CD4-positive, alpha-beta T cell (primary cell): ENCODE results near the gene RIN3. TPM values are rescaled to one million over a fixed set of nuclear protein-coding genes. Genes with fewer than 3 reads are reported as not detected.
A peak's percentile ranks its signal among the peaks of the same experiment; 100 is the strongest.
"Not testable (repeated sequence)": the region's sequence is repeated elsewhere in the genome, so short reads cannot be mapped to it uniquely, and the experiment has no call there.

ENCODE experiments used
- ATAC-seq: fragments of 200-7000 bp; cut with Tn5 transposase; one replicate; pipeline ENCODE4 v1.10.0; 2022; ENCODE audit warnings: mild to moderate bottlenecking; ENCODE audit not compliant: poor library complexity
- CTCF ChIA-PET: fragments of 350-600 bp; sonication (Branson Sonifier 250); formaldehyde crosslinking; loops from one replicate; lab custom pipeline; 2021; ENCODE audit warnings: antibody characterized with exemption, inconsistent platforms; lab: Charles Lee
- POLR2A ChIA-PET: fragments of 350-600 bp; sonication (Branson Sonifier 250); formaldehyde crosslinking; loops from one replicate; lab custom pipeline; 2021; ENCODE audit warnings: antibody characterized with exemption, inconsistent platforms; lab: Charles Lee
- DNase-seq, 14 experiments: peaks; one replicate each; pipeline ENCODE4 v3.0.0-alpha.2; 2013 to 2020; ENCODE audit warnings: mixed read lengths in 2 of 14
- H3K27ac ChIP-seq, 2 donors: one replicate each; pipeline versions ENCODE4 v1.5.1 to v1.7.0; 2013; ENCODE audit warnings: low read length in 2 of 2, low read depth in 1 of 2, mild to moderate bottlenecking in 1 of 2
- H3K27me3 ChIP-seq, 2 experiments: 1 replicate in 1 of 2; 2 replicates in 1 of 2; pipeline versions ENCODE4 v1.6.1 to v1.7.0; 2013; ENCODE audit warnings: low read length in 2 of 2, control low read depth in 1 of 2, mild to moderate bottlenecking in 1 of 2, moderate library complexity in 1 of 2; ENCODE audit not compliant: insufficient read depth in 2 of 2, control insufficient read depth in 1 of 2
- H3K36me3 ChIP-seq: one replicate; pipeline ENCODE4 v1.6.1; 2013; ENCODE audit warnings: low read length, control low read depth; ENCODE audit not compliant: insufficient read depth
- H3K4me1 ChIP-seq: one replicate; pipeline ENCODE4 v1.6.1; 2013; ENCODE audit warnings: low read length, control low read depth; ENCODE audit not compliant: insufficient read depth
- H3K4me3 ChIP-seq: one replicate; pipeline ENCODE4 v1.5.1; 2013; ENCODE audit warnings: mild to moderate bottlenecking, low read length, moderate library complexity
- H3K9me3 ChIP-seq, 2 experiments: 1 replicate in 1 of 2; 2 replicates in 1 of 2; pipeline versions ENCODE4 v1.6.1 to v1.7.0; 2013; ENCODE audit warnings: low read length in 2 of 2, mild to moderate bottlenecking in 2 of 2, control low read depth in 1 of 2, moderate library complexity in 1 of 2; ENCODE audit not compliant: control insufficient read depth in 1 of 2, insufficient read depth in 1 of 2
- H3K27ac Mint-ChIP-seq: one replicate; pipeline ENCODE4 v1.8.0; 2020; ENCODE audit warnings: mixed read lengths
- H3K27me3 Mint-ChIP-seq: one replicate; pipeline ENCODE4 v1.8.0; 2021; ENCODE audit warnings: mixed read lengths
- H3K36me3 Mint-ChIP-seq: one replicate; pipeline ENCODE4 v1.8.0; 2021; ENCODE audit warnings: low read depth, mixed read lengths
- H3K4me1 Mint-ChIP-seq: one replicate; pipeline ENCODE4 v1.8.0; 2021; ENCODE audit warnings: low read depth, mixed read lengths
- H3K4me3 Mint-ChIP-seq: one replicate; pipeline ENCODE4 v1.8.0; 2020; ENCODE audit warnings: mild to moderate bottlenecking, mixed read lengths
- H3K9me3 Mint-ChIP-seq: one replicate; pipeline ENCODE4 v1.8.0; 2020; ENCODE audit warnings: mixed read lengths
- CTCF ChIP-seq: fragments of 200-600 bp; IDR thresholded peaks from one replicate; pipeline ENCODE4 v1.8.0; 2022; ENCODE audit warnings: antibody characterized with exemption, mild to moderate bottlenecking
- intact Hi-C, 2 experiments: fragments of 100-400 bp; cut with DNase I in 1 of 2; cut with micrococcal nuclease in 1 of 2; formaldehyde crosslinking; loops; one replicate each; pipeline versions ENCODE4 v1.15.1 to v1.9.0; 2023 to 2025; cut with DNase I, micrococcal nuclease
- total RNA-seq, 174 experiments: library from RNA in 2 of 174; stranded (reverse) in 2 of 174; gene quantifications; one replicate each; pipeline ENCODE4 v1.2.3 and lab custom pipeline; 2021 to 2026

Gene RIN3
- total RNA-seq, 2 experiments from 2014 or later, result 67.9 to 72.2 TPM

GRCh38 chr14:92678766-92679165 lies 165.2 kb downstream of the RIN3 start:
- H3K27ac Mint-ChIP-seq, result peak overlapping the region; percentile 47
- CTCF ChIA-PET, result no interaction called here
- POLR2A ChIA-PET, result no interaction called here
- no peaks in the 10 kb centered on the region for H3K27me3 ChIP-seq
- no peak overlapping the region for H3K4me3 Mint-ChIP-seq
- no peak for ATAC-seq
- intact Hi-C loops, result no loop called here
- H3K27me3 Mint-ChIP-seq, result no peaks in the 10 kb centered on the region
- no peak overlapping the region for H3K4me3 ChIP-seq
- TF ChIP-seq CTCF, result no peak
- DNase-seq, result no peak
- H3K36me3 Mint-ChIP-seq, result peaks cover 96% of the 10 kb centered on the region
- no peaks in the 10 kb centered on the region for H3K9me3 Mint-ChIP-seq
- H3K9me3 ChIP-seq, result peaks cover 0 to 14% of the 10 kb centered on the region in 2 experiments
- no peak overlapping the region for H3K27ac ChIP-seq
- H3K36me3 ChIP-seq, result peaks cover 88% of the 10 kb centered on the region
- H3K4me1 Mint-ChIP-seq, result peaks cover 40% of the 10 kb centered on the region
- peaks cover 45% of the 10 kb centered on the region for H3K4me1 ChIP-seq

GRCh38 chr14:92679246-92679645 lies 165.7 kb downstream of the RIN3 start:
- ChIA-PET POLR2A (no interaction called here), CTCF (interaction anchor here (1.1 to 3.2 kb wide), 2 partner anchors 11 to 66 kb away, joined by 3 to 15 read pairs; no protein-coding TSS in a partner anchor)
- peaks cover 96% of the 10 kb centered on the region for H3K36me3 Mint-ChIP-seq
- H3K27me3 Mint-ChIP-seq, result no peaks in the 10 kb centered on the region
- intact Hi-C loops, result no loop called here
- no peaks in the 10 kb centered on the region for H3K9me3 Mint-ChIP-seq
- Histone ChIP-seq H3K27me3 (no peaks in the 10 kb centered on the region), H3K27ac (no peak overlapping the region), H3K4me1 (peaks cover 41% of the 10 kb centered on the region), H3K36me3 (peaks cover 88% of the 10 kb centered on the region), H3K4me3 (no peak overlapping the region), H3K9me3 (peaks cover 0 to 14% of the 10 kb centered on the region in 2 experiments)
- DNase-seq (no peak), ATAC-seq (no peak)
- H3K27ac Mint-ChIP-seq, result peak overlapping the region; percentile 47
- no peak for TF ChIP-seq CTCF
- peaks cover 36% of the 10 kb centered on the region for H3K4me1 Mint-ChIP-seq
- no peak overlapping the region for H3K4me3 Mint-ChIP-seq

GRCh38 chr14:92680330-92680729 lies 166.7 kb downstream of the RIN3 start:
- not testable (repeated sequence) for H3K27me3 ChIP-seq, H3K9me3 Mint-ChIP-seq, H3K27ac ChIP-seq, H3K27me3 Mint-ChIP-seq, DNase-seq, ATAC-seq, H3K4me3 Mint-ChIP-seq, H3K4me3 ChIP-seq
- peaks cover 92% of the 10 kb centered on the region for H3K36me3 Mint-ChIP-seq
- intact Hi-C loops, result loop anchor here (2.0 to 10.0 kb wide), 3 partner anchors 166 to 546 kb away; partner anchors contain the start of gene RIN3 (in 1 of the 2)
- peaks cover 90% of the 10 kb centered on the region for H3K36me3 ChIP-seq
- POLR2A ChIA-PET, result interaction anchor here (0.9 to 1.4 kb wide), 2 partner anchors 28 to 67 kb away, joined by 4 to 5 read pairs; no protein-coding TSS in a partner anchor
- peaks cover 39% of the 10 kb centered on the region for H3K4me1 ChIP-seq
- CTCF ChIA-PET, result interaction anchor here (0.7 to 3.2 kb wide), 3 partner anchors 33 to 545 kb away, joined by 3 to 15 read pairs (median 4); no protein-coding TSS in a partner anchor
- H3K9me3 ChIP-seq, result peaks cover 0 to 14% of the 10 kb centered on the region in 2 experiments
- peaks cover 29% of the 10 kb centered on the region for H3K4me1 Mint-ChIP-seq
- peak overlapping the region; percentile 86 for H3K27ac Mint-ChIP-seq
